IPS-11a (cell line): ENCODE data around the gene RPN2.
A peak's percentile ranks its signal among the peaks of the same experiment; 100 is the strongest.

Experiments used
- H3K4me3 ChIP-seq: one replicate; pipeline ENCODE4 v1.5.1; 2013; ENCODE audit warnings: low read depth, low read length, control low read depth

Gene RPN2

GRCh38 chr20:37290158-37290810 lies 111.2 kb downstream of the RPN2 start:
- H3K4me3 ChIP-seq = peak overlapping the region; percentile 91
